Skeletal muscle cell (primary cell): Measurements from ENCODE around the gene NINJ2.

Source experiments
- DNase-seq: peaks from one replicate; pipeline ENCODE4 v3.0.0-alpha.2; 2010; ENCODE audit warnings: low read depth
- H3K4me3 ChIP-seq: 2 replicates; pipeline ENCODE4 v1.5.1; 2011; ENCODE audit warnings: low read depth, mild to moderate bottlenecking, control low read depth, low read length, moderate library complexity

Gene NINJ2

GRCh38 chr12:522692-523378, 140.4 kb downstream of the NINJ2 start:
- no peak for DNase-seq
- H3K4me3 ChIP-seq = no peak overlapping the region

GRCh38 chr12:520119-520518, 143.1 kb downstream of the NINJ2 start:
- no peak overlapping the region for H3K4me3 ChIP-seq
- no peak for DNase-seq

DNA sequence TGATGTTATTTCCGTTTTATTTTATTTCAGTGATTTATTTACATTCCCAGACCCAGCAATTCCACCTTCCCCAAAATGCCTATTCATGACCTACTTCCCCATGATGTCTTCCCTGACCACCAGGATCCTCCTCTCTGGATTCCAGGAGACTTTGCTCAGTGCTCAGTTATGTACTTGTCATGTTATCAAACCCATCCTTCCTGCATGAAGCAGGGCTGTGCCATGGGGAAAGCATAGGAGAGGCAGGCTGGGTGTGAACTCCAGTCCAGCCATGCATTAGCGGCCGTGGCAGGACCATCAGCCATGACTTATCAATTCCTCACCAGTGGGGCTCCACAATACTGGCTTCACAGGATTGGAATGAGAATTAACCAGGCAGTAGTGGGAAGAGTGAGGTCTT, 145.7 kb downstream of the NINJ2 start:
- H3K4me3 ChIP-seq = no peak overlapping the region
- no peak for DNase-seq
